H9 (cell line): ENCODE measurements around the gene DPF3. TPM values are rescaled to one million over a fixed set of nuclear protein-coding genes. Genes with fewer than 3 reads are reported as not detected.
A peak's percentile ranks its signal among the peaks of the same experiment; 100 is the strongest.

ENCODE experiments used
- DNase-seq: peaks from one replicate; pipeline ENCODE4 v3.0.0-alpha.2; 2017
- H2AFZ ChIP-seq: one replicate; pipeline ENCODE4 v1.6.1; 2013; ENCODE audit warnings: mild to moderate bottlenecking, low read length, control low read depth, moderate library complexity
- H2AK5ac ChIP-seq: 2 replicates; pipeline ENCODE4 v1.6.1; 2013; ENCODE audit warnings: low read length, control low read depth, mixed read lengths; ENCODE audit not compliant: insufficient read length
- H2BK120ac ChIP-seq: one replicate; pipeline ENCODE4 v1.6.1; 2013; ENCODE audit warnings: low read depth, mild to moderate bottlenecking, low read length, control low read depth, inconsistent platforms; ENCODE audit not compliant: poor library complexity, severe bottlenecking
- H2BK12ac ChIP-seq: 2 replicates; pipeline ENCODE4 v1.6.1; 2013; ENCODE audit warnings: low read length, control low read depth, mixed read lengths, low read depth; ENCODE audit not compliant: insufficient read length
- H2BK15ac ChIP-seq: 2 replicates; pipeline ENCODE4 v1.6.1; 2013; ENCODE audit warnings: low read depth, low read length, control low read depth
- H2BK20ac ChIP-seq: one replicate; pipeline ENCODE4 v1.6.1; 2013; ENCODE audit warnings: low read depth, mild to moderate bottlenecking, low read length, control low read depth, inconsistent platforms; ENCODE audit not compliant: poor library complexity, severe bottlenecking
- H2BK5ac ChIP-seq: 2 replicates; pipeline ENCODE4 v1.6.1; 2013; ENCODE audit warnings: low read length, control low read depth, mixed read lengths; ENCODE audit not compliant: insufficient read length
- H3K14ac ChIP-seq: 2 replicates; pipeline ENCODE4 v1.6.1; 2013; ENCODE audit warnings: low read length, control low read depth; ENCODE audit not compliant: insufficient read depth
- H3K18ac ChIP-seq: 2 replicates; pipeline ENCODE4 v1.6.1; 2013; ENCODE audit warnings: low read depth, mild to moderate bottlenecking, mixed read lengths, low read length, control low read depth; ENCODE audit not compliant: insufficient read length
- H3K23ac ChIP-seq: 2 replicates; pipeline ENCODE4 v1.6.1; 2013; ENCODE audit warnings: low read length, control low read depth, mixed read lengths, low read depth; ENCODE audit not compliant: insufficient read length
- H3K23me2 ChIP-seq: 2 replicates; pipeline ENCODE4 v1.6.1; 2013; ENCODE audit warnings: low read depth, mild to moderate bottlenecking, mixed read lengths, low read length, control low read depth; ENCODE audit not compliant: insufficient read length, poor library complexity, severe bottlenecking
- H3K27ac ChIP-seq: 2 replicates; pipeline ENCODE4 v1.5.1; 2013; ENCODE audit warnings: low read length, control low read depth, mixed read lengths, low read depth; ENCODE audit not compliant: insufficient read length
- H3K27me3 ChIP-seq: 2 replicates; pipeline ENCODE4 v1.6.1; 2013; ENCODE audit warnings: low read length, control low read depth, inconsistent platforms; ENCODE audit not compliant: insufficient read depth
- H3K4ac ChIP-seq: 2 replicates; pipeline ENCODE4 v1.6.1; 2013; ENCODE audit warnings: low read depth, mild to moderate bottlenecking, control low read depth, inconsistent platforms, low read length, moderate library complexity
- H3K4me1 ChIP-seq: 2 replicates; pipeline ENCODE4 v1.6.1; 2013; ENCODE audit warnings: low read length, control low read depth, inconsistent platforms; ENCODE audit not compliant: insufficient read depth
- H3K4me2 ChIP-seq: 2 replicates; pipeline ENCODE4 v1.6.1; 2013; ENCODE audit warnings: low read length, control low read depth, mixed read lengths; ENCODE audit not compliant: insufficient read length, insufficient read depth
- H3K56ac ChIP-seq: 2 replicates; pipeline ENCODE4 v1.6.1; 2013; ENCODE audit warnings: low read depth, mild to moderate bottlenecking, mixed read lengths, low read length, control low read depth; ENCODE audit not compliant: insufficient read length
- H3K79me1 ChIP-seq: 2 replicates; pipeline ENCODE4 v1.6.1; 2013; ENCODE audit warnings: low read depth, mild to moderate bottlenecking, moderate library complexity, low read length, control low read depth, inconsistent platforms; ENCODE audit not compliant: insufficient read depth, poor library complexity, severe bottlenecking
- H3K79me2 ChIP-seq: 2 replicates; pipeline ENCODE4 v1.6.1; 2013; ENCODE audit warnings: low read length, control low read depth, inconsistent platforms; ENCODE audit not compliant: insufficient read depth
- H3K9ac ChIP-seq: 2 replicates; pipeline ENCODE4 v1.6.1; 2013; ENCODE audit warnings: low read length, control low read depth, mixed read lengths; ENCODE audit not compliant: insufficient read length; ENCODE audit errors: extremely low read depth
- H3K9me3 ChIP-seq: one replicate; pipeline ENCODE4 v1.6.1; 2013; ENCODE audit warnings: low read depth, low read length, inconsistent platforms; ENCODE audit not compliant: control insufficient read depth
- H3T11ph ChIP-seq: one replicate; pipeline ENCODE4 v1.6.1; 2013; ENCODE audit warnings: mild to moderate bottlenecking, low read length, control low read depth, inconsistent platforms
- H4K20me1 ChIP-seq: one replicate; pipeline ENCODE4 v1.6.1; 2013; ENCODE audit not compliant: control insufficient read depth, insufficient read length, insufficient read depth
- H4K5ac ChIP-seq: 2 replicates; pipeline ENCODE4 v1.6.1; 2013; ENCODE audit warnings: low read depth, mild to moderate bottlenecking, mixed read lengths, low read length, control low read depth; ENCODE audit not compliant: insufficient read length
- H4K8ac ChIP-seq: replicated peaks from 2 replicates; pipeline ENCODE4 v1.6.1; 2013; ENCODE audit warnings: low read length, control low read depth, mixed read lengths, low read depth; ENCODE audit not compliant: insufficient read length
- H4K91ac ChIP-seq: 2 replicates; pipeline ENCODE4 v1.6.1; 2013; ENCODE audit warnings: low read depth, mild to moderate bottlenecking, moderate library complexity, mixed read lengths, low read length, control low read depth; ENCODE audit not compliant: insufficient read length
- H3K27ac Mint-ChIP-seq, 3 experiments: 2 replicates in 2 of 3; 3 replicates in 1 of 3; pipeline ENCODE4 v1.8.0; 2020 to 2021; ENCODE audit warnings: mixed read lengths in 3 of 3, mild to moderate bottlenecking in 1 of 3, moderate library complexity in 1 of 3
- H3K27me3 Mint-ChIP-seq: 2 replicates; pipeline ENCODE4 v1.8.0; 2021; ENCODE audit warnings: low read depth, mild to moderate bottlenecking, moderate library complexity, mixed read lengths
- H3K36me3 Mint-ChIP-seq, 3 experiments: 2 replicates in 2 of 3; 3 replicates in 1 of 3; pipeline ENCODE4 v1.8.0; 2020 to 2021; ENCODE audit warnings: low read depth in 3 of 3, mixed read lengths in 3 of 3; ENCODE audit not compliant: insufficient read depth in 1 of 3
- H3K4me1 Mint-ChIP-seq, 2 experiments: 2 replicates each; pipeline ENCODE4 v1.8.0; 2020; ENCODE audit warnings: mixed read lengths in 2 of 2
- H3K4me3 Mint-ChIP-seq, 2 experiments: 2 replicates in 1 of 2; 3 replicates in 1 of 2; pipeline ENCODE4 v1.8.0; 2020 to 2021; ENCODE audit warnings: mild to moderate bottlenecking in 2 of 2, mixed read lengths in 2 of 2, moderate library complexity in 1 of 2
- H3K9me3 Mint-ChIP-seq, 2 experiments: 2 replicates in 1 of 2; 3 replicates in 1 of 2; pipeline ENCODE4 v1.8.0; 2020; ENCODE audit warnings: mild to moderate bottlenecking in 2 of 2, mixed read lengths in 2 of 2, moderate library complexity in 1 of 2
- WGBS: extraction: QIAGEN DNeasy Blood & Tissue Kit; methylation state at CpG from one replicate; pipeline ENCODE4 v1.1.7; 2013; ENCODE audit warnings: missing lambda C conversion rate, low lambda C conversion rate, mixed read lengths; ENCODE audit not compliant: insufficient read length; ENCODE audit errors: extremely low coverage; 5-methylcytosine and 5-hydroxymethylcytosine counted together
- total RNA-seq: library from RNA; stranded (reverse); gene quantifications from 2 replicates; pipeline ENCODE4 v1.2.1, GENCODE V29; 2021
- TF ChIP-seq, protein P1 (sequence below): fragments of 200-600 bp; sonication (generic); conservative IDR thresholded peaks from 3 replicates; pipeline ENCODE4 v1.8.0; 2021; ENCODE audit warnings: antibody characterized with exemption, mild to moderate bottlenecking

DPF3 gene
- total RNA-seq, 1 experiment from 2014 or later = not detected

- H3K4me1 Mint-ChIP-seq = no peaks in the 10 kb centered on the region; a peak in 1 of 4 replicates
- no peak for DNase-seq
- H3T11ph ChIP-seq = no peak overlapping the region
- H3K14ac ChIP-seq = no peak overlapping the region; the same call in 1 of the 2 replicates
- no peaks in the 10 kb centered on the region for H3K9me3 Mint-ChIP-seq
- H3K27me3 Mint-ChIP-seq = peaks cover 1% of the 10 kb centered on the region
- no peak overlapping the region for H4K5ac ChIP-seq
- H3K27ac ChIP-seq = no peak overlapping the region
- H3K36me3 Mint-ChIP-seq = no peaks in the 10 kb centered on the region
- H3K79me2 ChIP-seq = no peaks in the 10 kb centered on the region; the same call in 1 of the 2 replicates
- no peak overlapping the region for H4K91ac ChIP-seq
- no peak overlapping the region for H3K56ac ChIP-seq
- no peak overlapping the region for H2BK20ac ChIP-seq
- no peaks in the 10 kb centered on the region for H4K20me1 ChIP-seq
- no peaks in the 10 kb centered on the region for H3K79me1 ChIP-seq
- H3K9ac ChIP-seq = no peak overlapping the region
- H2BK12ac ChIP-seq = no peak overlapping the region
- no peak overlapping the region for H3K23ac ChIP-seq
- WGBS = no CpG with 5 or more reads among the region's 8 CpGs
- H3K23me2 ChIP-seq = no peaks in the 10 kb centered on the region
- no peak overlapping the region for H4K8ac ChIP-seq
- no peak overlapping the region for H3K18ac ChIP-seq
- no peaks in the 10 kb centered on the region for H3K27me3 ChIP-seq
- peak overlapping the region in 1 of 3 experiments; percentile 84; a peak in 1 of 7 replicates for H3K27ac Mint-ChIP-seq
- no peak overlapping the region for H3K4me3 Mint-ChIP-seq
- H2BK15ac ChIP-seq = no peak overlapping the region
- H3K4me1 ChIP-seq = no peaks in the 10 kb centered on the region
- H2BK5ac ChIP-seq = no peak overlapping the region
- no peak overlapping the region for H2AK5ac ChIP-seq
- H2BK120ac ChIP-seq = no peak overlapping the region
- no peaks in the 10 kb centered on the region for H3K9me3 ChIP-seq
- TF ChIP-seq, protein P1, sequence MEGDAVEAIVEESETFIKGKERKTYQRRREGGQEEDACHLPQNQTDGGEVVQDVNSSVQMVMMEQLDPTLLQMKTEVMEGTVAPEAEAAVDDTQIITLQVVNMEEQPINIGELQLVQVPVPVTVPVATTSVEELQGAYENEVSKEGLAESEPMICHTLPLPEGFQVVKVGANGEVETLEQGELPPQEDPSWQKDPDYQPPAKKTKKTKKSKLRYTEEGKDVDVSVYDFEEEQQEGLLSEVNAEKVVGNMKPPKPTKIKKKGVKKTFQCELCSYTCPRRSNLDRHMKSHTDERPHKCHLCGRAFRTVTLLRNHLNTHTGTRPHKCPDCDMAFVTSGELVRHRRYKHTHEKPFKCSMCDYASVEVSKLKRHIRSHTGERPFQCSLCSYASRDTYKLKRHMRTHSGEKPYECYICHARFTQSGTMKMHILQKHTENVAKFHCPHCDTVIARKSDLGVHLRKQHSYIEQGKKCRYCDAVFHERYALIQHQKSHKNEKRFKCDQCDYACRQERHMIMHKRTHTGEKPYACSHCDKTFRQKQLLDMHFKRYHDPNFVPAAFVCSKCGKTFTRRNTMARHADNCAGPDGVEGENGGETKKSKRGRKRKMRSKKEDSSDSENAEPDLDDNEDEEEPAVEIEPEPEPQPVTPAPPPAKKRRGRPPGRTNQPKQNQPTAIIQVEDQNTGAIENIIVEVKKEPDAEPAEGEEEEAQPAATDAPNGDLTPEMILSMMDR = no peak
- no peak overlapping the region for H3K4ac ChIP-seq
- H2AFZ ChIP-seq = no peak overlapping the region
- H3K4me2 ChIP-seq = no peak overlapping the region
These were observed 240.9 kb downstream of the DPF3 start for GRCh38 chr14:72653026-72653425.
